G401 (cell line): Measurements from ENCODE around the gene KCNIP1. TPM values are rescaled to one million over a fixed set of nuclear protein-coding genes. Genes with fewer than 3 reads are reported as not detected.

Experiments used
- DNase-seq: peaks from one replicate; pipeline ENCODE4 v3.0.0-alpha.2; 2015; ENCODE audit warnings: low spot score
- in situ Hi-C: cut with HindIII; loops from 2 replicates; pipeline ENCODE4 v1.10.0; 2016; ENCODE audit warnings: low sequenced_read_pairs, mixed read lengths
- total RNA-seq: library from RNA; depleted of rRNA; stranded (reverse); fragments of >200 nt; shearing (Covaris generic); gene quantifications from 2 replicates; pipeline ENCODE4 v1.2.3, GENCODE V29; 2014; rRNA removed

The KCNIP1 gene
- total RNA-seq, 1 experiment from 2014 or later = not detected

DNA sequence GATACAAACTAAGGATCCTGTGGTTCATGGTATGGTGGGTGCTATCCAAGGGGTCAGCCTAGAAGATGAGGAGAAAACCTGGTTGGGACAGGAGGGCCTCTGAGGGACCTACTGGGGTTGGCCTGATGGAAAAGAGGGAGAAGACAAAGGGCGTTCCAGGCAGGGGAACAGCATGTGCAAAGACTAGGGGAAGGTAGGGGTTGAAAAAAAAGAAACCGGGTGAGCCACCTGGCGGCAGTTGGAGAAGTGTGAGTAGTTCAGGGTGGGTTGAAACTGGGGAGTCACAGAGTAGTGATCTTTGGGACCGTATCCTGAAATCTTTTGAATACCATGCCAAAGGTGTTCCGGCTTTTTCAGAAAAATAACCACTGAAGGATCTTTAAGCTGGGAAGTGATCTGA lies 271.0 kb downstream of the KCNIP1 start:
- in situ Hi-C loops = no loop called here
- no peak for DNase-seq

DNA sequence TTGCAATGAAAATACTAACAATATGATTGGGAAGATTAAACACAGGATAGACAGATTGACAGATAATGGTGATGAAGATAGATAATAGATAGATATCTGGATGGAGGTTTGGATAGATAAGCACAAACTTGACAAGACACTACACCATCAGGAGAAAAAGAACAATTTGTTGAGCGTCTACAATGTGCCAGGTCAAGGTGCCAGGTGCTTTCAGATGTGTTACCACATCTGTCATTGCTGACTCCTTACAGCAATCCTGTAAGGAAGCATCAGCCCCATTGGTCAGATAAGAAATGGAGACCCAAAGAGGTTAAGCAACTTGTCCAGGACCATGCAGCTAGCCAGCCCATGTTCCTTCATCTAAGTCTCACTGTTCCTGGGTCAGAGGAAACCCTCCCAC lies 278.1 kb downstream of the KCNIP1 start:
- no peak for DNase-seq
- in situ Hi-C loops = no loop called here

DNA sequence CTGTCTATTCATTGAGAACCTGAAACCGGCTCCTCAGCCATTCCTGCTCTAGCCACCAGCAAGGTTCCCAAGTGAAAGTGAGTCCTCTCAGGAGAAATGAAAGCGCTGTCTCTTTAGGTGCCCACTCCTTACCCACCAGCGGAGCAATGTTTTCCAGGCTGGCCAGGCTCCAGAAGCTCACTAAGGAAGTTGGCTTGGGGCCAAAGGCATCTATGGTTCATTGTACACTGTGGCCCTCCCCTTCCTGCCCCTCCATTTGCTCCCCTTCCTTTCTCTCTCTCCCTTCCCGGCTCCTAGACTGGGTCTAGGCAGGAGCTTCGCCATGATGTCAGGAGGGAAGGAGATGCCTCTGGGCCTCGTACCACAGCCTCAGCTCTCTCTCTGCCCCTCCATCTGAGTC lies 278.6 kb downstream of the KCNIP1 start:
- no peak for DNase-seq
- in situ Hi-C loops = no loop called here

DNA sequence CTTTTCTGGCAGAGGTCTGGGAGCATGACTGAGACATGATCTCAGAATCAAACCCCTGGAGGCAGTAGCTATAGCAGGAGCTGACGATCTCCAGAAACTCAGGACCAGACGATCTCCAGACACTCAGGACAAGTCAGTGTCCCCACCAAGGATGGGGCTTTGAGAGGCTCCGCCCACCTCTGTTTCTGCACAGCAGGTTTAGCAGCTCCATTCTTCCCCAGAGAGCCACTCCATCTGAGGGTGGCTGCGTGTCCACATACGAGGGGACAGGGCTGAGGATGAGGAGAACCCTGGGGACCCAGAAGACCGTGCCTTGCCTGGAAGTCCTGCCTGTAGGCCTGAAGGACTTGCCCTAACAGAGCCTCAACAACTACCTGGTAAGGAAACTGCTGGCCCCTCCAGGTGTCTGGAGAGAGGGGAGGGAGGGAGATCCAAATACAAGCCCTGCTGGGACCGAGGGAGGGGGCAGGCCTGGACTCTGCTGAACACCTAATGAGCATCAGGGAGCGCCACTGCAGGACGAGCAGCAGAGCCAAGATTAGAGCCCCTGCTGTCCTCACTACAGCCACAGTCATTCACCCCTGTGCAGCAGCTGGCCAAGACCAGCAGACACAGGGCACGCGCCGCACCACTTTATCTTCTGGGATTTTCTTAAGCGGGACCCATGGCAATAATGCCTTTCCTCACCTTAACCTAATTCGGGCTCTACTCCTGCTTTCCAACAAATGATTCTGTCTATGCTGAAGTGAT lies 279.9 kb downstream of the KCNIP1 start, which contains the start of gene GABRP:
GABRP (plus strand) TSS at position 228 of the 750 bp plus-strand sequence. CDS start 4,891 bp downstream, outside the sequence.
- in situ Hi-C loops = no loop called here
- DNase-seq = no peak

DNA sequence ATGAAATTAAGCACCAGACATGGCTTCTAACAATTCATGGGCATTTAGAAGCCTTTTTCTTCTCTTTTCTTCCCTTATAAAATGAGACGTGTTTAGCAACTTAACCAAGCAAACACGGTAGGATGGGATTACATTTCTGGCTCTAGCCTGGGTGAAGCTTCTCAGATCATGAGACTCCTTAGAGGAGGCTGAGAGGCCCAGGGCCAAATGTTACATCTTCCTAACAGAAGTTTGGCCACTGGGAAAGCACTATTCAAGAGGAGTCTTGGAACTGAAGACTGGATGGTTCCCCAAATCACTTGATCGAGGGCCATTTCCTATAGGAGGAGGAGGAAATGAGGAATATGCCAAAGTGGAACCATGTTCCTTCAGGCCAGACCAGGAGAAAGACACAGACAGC lies 281.6 kb downstream of the KCNIP1 start:
- in situ Hi-C loops = no loop called here
- DNase-seq = no peak

Other genes starting within 250 kb of the KCNIP1 start
- gene LCP2, start 206.2 kb upstream of the KCNIP1 start, total RNA-seq = not detected in 2 replicates
- gene KCNMB1, start 114.7 kb upstream of the KCNIP1 start, total RNA-seq = not detected in 2 replicates